Activated CD8-positive, alpha-beta T cell treated with anti-CD3 and anti-CD28 coated beads, Interleukin-2, amount 10 ng/mL, durations not matched to agents 7 days and 5 days (primary cell): Measurements from ENCODE around the gene CLEC20A. TPM values are rescaled to one million over a fixed set of nuclear protein-coding genes. Genes with fewer than 3 reads are reported as not detected.

Source experiments
- ATAC-seq: fragments of 150-1000 bp; cut with Tn5 transposase; one replicate; pipeline ENCODE4 v1.10.0; 2021; ENCODE audit warnings: moderate library complexity
- CTCF ChIA-PET: fragments of 350-600 bp; sonication (Branson Sonifier 250); formaldehyde crosslinking; loops from one replicate; lab custom pipeline; 2021; ENCODE audit warnings: antibody characterized with exemption; lab: Charles Lee
- POLR2A ChIA-PET: fragments of 350-600 bp; sonication (Branson Sonifier 250); formaldehyde crosslinking; loops from one replicate; lab custom pipeline; 2021; ENCODE audit warnings: antibody characterized with exemption; lab: Charles Lee
- DNase-seq: peaks from one replicate; pipeline ENCODE4 v3.0.0-alpha.2; 2020
- H3K27ac Mint-ChIP-seq: one replicate; pipeline ENCODE4 v1.8.0; 2021; ENCODE audit warnings: mild to moderate bottlenecking, mixed read lengths
- H3K27me3 Mint-ChIP-seq: one replicate; pipeline ENCODE4 v1.8.0; 2021; ENCODE audit warnings: low read depth, mixed read lengths
- H3K36me3 Mint-ChIP-seq: one replicate; pipeline ENCODE4 v1.8.0; 2021; ENCODE audit warnings: low read depth, mixed read lengths
- H3K4me1 Mint-ChIP-seq: one replicate; pipeline ENCODE4 v1.8.0; 2021; ENCODE audit warnings: low read depth, mixed read lengths
- H3K4me3 Mint-ChIP-seq: one replicate; pipeline ENCODE4 v1.8.0; 2021; ENCODE audit warnings: mild to moderate bottlenecking, mixed read lengths
- H3K9me3 Mint-ChIP-seq: one replicate; pipeline ENCODE4 v1.8.0; 2022; ENCODE audit warnings: mixed read lengths; ENCODE audit not compliant: insufficient read depth
- total RNA-seq, 2 experiments: library from RNA; stranded (reverse); gene quantifications; one replicate each; pipeline ENCODE4 v1.2.3, GENCODE V29; 2021

CLEC20A gene
- total RNA-seq, 2 experiments from 2014 or later: not detected

GRCh38 chr1:178537382-178538090 lies 40.8 kb upstream of the CLEC20A start:
- ATAC-seq: no peak
- DNase-seq: no peak
- ChIA-PET CTCF (interaction anchor here (1.4 kb wide), 1 partner anchor 9 kb away, joined by 3 read pairs; no protein-coding TSS in a partner anchor), POLR2A (no interaction called here)
- Mint-ChIP-seq H3K4me3 (no peak overlapping the region), H3K36me3 (no peaks in the 10 kb centered on the region), H3K9me3 (no peaks in the 10 kb centered on the region), H3K27ac (no peak overlapping the region), H3K27me3 (no peaks in the 10 kb centered on the region), H3K4me1 (peaks cover under 1% of the 10 kb centered on the region)

GRCh38 chr1:178536844-178537371 lies 40.1 kb upstream of the CLEC20A start:
- no peaks in the 10 kb centered on the region for H3K27me3 Mint-ChIP-seq
- CTCF ChIA-PET: interaction anchor here (1.4 kb wide), 1 partner anchor 8 kb away, joined by 3 read pairs; no protein-coding TSS in a partner anchor
- H3K36me3 Mint-ChIP-seq: no peaks in the 10 kb centered on the region
- H3K4me1 Mint-ChIP-seq: peaks cover 6% of the 10 kb centered on the region
- H3K4me3 Mint-ChIP-seq: no peak overlapping the region
- no peak overlapping the region for H3K27ac Mint-ChIP-seq
- POLR2A ChIA-PET: no interaction called here
- no peak for ATAC-seq
- no peak for DNase-seq
- no peaks in the 10 kb centered on the region for H3K9me3 Mint-ChIP-seq

GRCh38 chr1:178536329-178536728 lies 39.6 kb upstream of the CLEC20A start:
- no peaks in the 10 kb centered on the region for H3K36me3 Mint-ChIP-seq
- no peaks in the 10 kb centered on the region for H3K27me3 Mint-ChIP-seq
- no peak overlapping the region for H3K27ac Mint-ChIP-seq
- H3K4me1 Mint-ChIP-seq: peaks cover 6% of the 10 kb centered on the region
- no peaks in the 10 kb centered on the region for H3K9me3 Mint-ChIP-seq
- no peak for ATAC-seq
- ChIA-PET CTCF (no interaction called here), POLR2A (no interaction called here)
- no peak for DNase-seq
- no peak overlapping the region for H3K4me3 Mint-ChIP-seq

- no peak for DNase-seq
- ChIA-PET CTCF (interaction anchor here (1.6 kb wide), 1 partner anchor 33 kb away, joined by 5 read pairs; no protein-coding TSS in a partner anchor), POLR2A (no interaction called here)
- H3K36me3 Mint-ChIP-seq: no peaks in the 10 kb centered on the region
- no peak overlapping the region for H3K4me3 Mint-ChIP-seq
- no peak overlapping the region for H3K27ac Mint-ChIP-seq
- peaks cover 6% of the 10 kb centered on the region for H3K4me1 Mint-ChIP-seq
- no peak for ATAC-seq
- H3K9me3 Mint-ChIP-seq: no peaks in the 10 kb centered on the region
- H3K27me3 Mint-ChIP-seq: no peaks in the 10 kb centered on the region
Observed at GRCh38 chr1:178534137-178534868, 37.5 kb upstream of the CLEC20A start.

GRCh38 chr1:178533121-178533946 lies 36.6 kb upstream of the CLEC20A start:
- no peak overlapping the region for H3K27ac Mint-ChIP-seq
- ChIA-PET POLR2A (interaction anchor here (0.7 kb wide), 1 partner anchor 119 kb away, joined by 4 read pairs; no protein-coding TSS in a partner anchor), CTCF (interaction anchor here (0.6 to 2.5 kb wide), 13 partner anchors 8 to 548 kb away, joined by 3 to 14 read pairs (median 4); no protein-coding TSS in a partner anchor)
- DNase-seq (no peak), ATAC-seq (no peak)
- peaks cover 6% of the 10 kb centered on the region for H3K4me1 Mint-ChIP-seq
- H3K36me3 Mint-ChIP-seq: no peaks in the 10 kb centered on the region
- no peaks in the 10 kb centered on the region for H3K9me3 Mint-ChIP-seq
- H3K4me3 Mint-ChIP-seq: no peak overlapping the region
- H3K27me3 Mint-ChIP-seq: no peaks in the 10 kb centered on the region

- no peak overlapping the region for H3K4me3 Mint-ChIP-seq
- no peaks in the 10 kb centered on the region for H3K27me3 Mint-ChIP-seq
- H3K4me1 Mint-ChIP-seq: peaks cover 6% of the 10 kb centered on the region
- no peaks in the 10 kb centered on the region for H3K36me3 Mint-ChIP-seq
- no peaks in the 10 kb centered on the region for H3K9me3 Mint-ChIP-seq
- H3K27ac Mint-ChIP-seq: no peak overlapping the region
- ChIA-PET CTCF (interaction anchor here (0.7 to 2.5 kb wide), 18 partner anchors 9 to 549 kb away, joined by 3 to 16 read pairs (median 4); no protein-coding TSS in a partner anchor), POLR2A (no interaction called here)
- DNase-seq: peak; percentile 79
- ATAC-seq: peak; percentile 93
Observed at GRCh38 chr1:178532392-178532791, 35.6 kb upstream of the CLEC20A start.

GRCh38 chr1:178531887-178532286 lies 35.1 kb upstream of the CLEC20A start:
- H3K4me1 Mint-ChIP-seq: peaks cover 6% of the 10 kb centered on the region
- H3K36me3 Mint-ChIP-seq: no peaks in the 10 kb centered on the region
- ATAC-seq: peak; percentile 46
- no peak overlapping the region for H3K4me3 Mint-ChIP-seq
- no peak for DNase-seq
- POLR2A ChIA-PET: no interaction called here
- H3K27me3 Mint-ChIP-seq: no peaks in the 10 kb centered on the region
- no peak overlapping the region for H3K27ac Mint-ChIP-seq
- no peaks in the 10 kb centered on the region for H3K9me3 Mint-ChIP-seq
- CTCF ChIA-PET: interaction anchor here (0.7 to 2.5 kb wide), 16 partner anchors 8 to 549 kb away, joined by 3 to 16 read pairs (median 4); no protein-coding TSS in a partner anchor

- Mint-ChIP-seq H3K27ac (no peak overlapping the region), H3K27me3 (no peaks in the 10 kb centered on the region), H3K4me1 (peaks cover 6% of the 10 kb centered on the region), H3K36me3 (no peaks in the 10 kb centered on the region), H3K9me3 (no peaks in the 10 kb centered on the region), H3K4me3 (no peak overlapping the region)
- POLR2A ChIA-PET: no interaction called here
- CTCF ChIA-PET: interaction anchor here (0.9 to 1.7 kb wide), 3 partner anchors 29 to 473 kb away, joined by 3 to 7 read pairs (median 3); no protein-coding TSS in a partner anchor
- no peak for ATAC-seq
- no peak for DNase-seq
Observed at GRCh38 chr1:178530502-178530901, 33.7 kb upstream of the CLEC20A start.

- no peak overlapping the region for H3K27ac Mint-ChIP-seq
- ATAC-seq: no peak
- CTCF ChIA-PET: interaction anchor here (1.7 kb wide), 1 partner anchor 28 kb away, joined by 7 read pairs; no protein-coding TSS in a partner anchor
- H3K36me3 Mint-ChIP-seq: no peaks in the 10 kb centered on the region
- H3K4me1 Mint-ChIP-seq: peaks cover 6% of the 10 kb centered on the region
- no peak for DNase-seq
- POLR2A ChIA-PET: no interaction called here
- no peaks in the 10 kb centered on the region for H3K27me3 Mint-ChIP-seq
- no peaks in the 10 kb centered on the region for H3K9me3 Mint-ChIP-seq
- H3K4me3 Mint-ChIP-seq: no peak overlapping the region
Observed at GRCh38 chr1:178530037-178530402, 33.3 kb upstream of the CLEC20A start.

GRCh38 chr1:178529364-178530036 lies 32.7 kb upstream of the CLEC20A start:
- no peak for ATAC-seq
- CTCF ChIA-PET: interaction anchor here (1.7 kb wide), 1 partner anchor 28 kb away, joined by 7 read pairs; no protein-coding TSS in a partner anchor
- no peak overlapping the region for H3K27ac Mint-ChIP-seq

More at GRCh38 chr1:178529364-178530036, 32.7 kb upstream of the CLEC20A start:
- POLR2A ChIA-PET: no interaction called here
- Mint-ChIP-seq H3K27me3 (no peaks in the 10 kb centered on the region), H3K4me3 (no peak overlapping the region), H3K9me3 (no peaks in the 10 kb centered on the region), H3K4me1 (peaks cover 6% of the 10 kb centered on the region), H3K36me3 (no peaks in the 10 kb centered on the region)
- no peak for DNase-seq
